HG03103 (cell line): ENCODE measurements around the gene NXNL2.

Experiments
- ATAC-seq: cut with Tn5 transposase; IDR thresholded peaks from one replicate; pipeline ENCODE4 v1.9.1; 2021; ENCODE audit warnings: low read depth; ENCODE audit not compliant: unreplicated experiment

NXNL2 gene

DNA sequence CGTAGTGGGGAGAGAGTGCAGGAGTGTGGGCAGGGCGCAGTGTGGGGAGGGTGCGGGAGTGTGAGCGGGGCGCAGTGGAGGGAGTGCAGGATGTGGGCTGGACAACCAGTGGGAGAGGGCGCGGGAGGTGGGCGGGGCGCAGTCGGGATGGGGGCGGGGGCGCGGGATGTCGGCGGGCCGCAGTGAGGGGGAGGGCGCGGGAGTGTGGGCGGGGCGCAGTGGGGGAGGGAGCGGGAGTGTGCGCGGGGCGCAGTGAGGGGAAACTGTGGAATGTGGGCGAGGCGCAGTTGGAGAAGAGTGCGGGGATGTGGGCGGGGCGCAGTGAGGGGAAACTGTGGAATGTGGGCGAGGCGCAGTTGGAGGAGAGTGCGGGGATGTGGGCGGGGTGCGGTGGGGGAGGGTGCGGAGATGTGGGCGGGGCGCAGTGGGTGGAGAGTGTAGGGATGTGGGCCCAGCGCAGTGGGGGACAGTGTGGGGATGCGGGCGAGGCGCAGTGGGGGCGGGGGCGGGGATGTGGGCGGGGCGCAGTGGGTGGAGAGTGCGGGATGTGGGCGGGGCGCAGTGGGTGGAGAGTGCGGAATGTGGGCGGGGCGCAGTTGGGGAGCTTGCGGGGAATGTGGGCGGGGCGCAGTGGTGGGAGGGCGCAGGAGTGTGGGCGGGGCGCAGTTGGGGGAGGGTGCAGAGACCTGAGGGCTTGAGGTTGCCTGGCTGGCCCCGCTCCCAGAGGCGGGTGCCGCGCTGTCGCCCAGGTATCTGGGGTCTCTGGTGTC, at the start of gene NXNL2:
Gene NXNL2, plus strand, starts transcription at position 723 of the 770 bp plus-strand sequence. CDS start 257 bp downstream, outside the sequence.
- ATAC-seq, result no peak

DNA sequence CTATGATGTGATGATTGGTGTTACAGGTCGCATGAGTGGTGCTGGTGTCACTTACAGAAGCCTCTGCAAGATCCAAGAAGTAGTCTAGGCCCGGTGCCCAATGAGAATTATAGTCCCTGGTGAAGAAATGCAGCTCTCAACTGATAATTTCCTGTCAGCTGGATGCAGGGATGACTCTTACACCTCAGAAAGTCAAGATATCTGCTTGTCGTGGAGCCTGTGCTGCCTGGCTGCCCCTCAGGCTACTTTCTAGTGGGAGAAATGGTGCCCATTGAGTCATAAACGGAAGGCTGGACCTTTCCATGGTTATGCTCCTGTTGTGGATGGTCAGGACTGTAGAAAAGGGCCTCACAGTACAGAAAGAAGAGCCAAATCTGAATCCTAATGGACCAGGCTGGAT, 46.8 kb upstream of the NXNL2 start:
- no peak for ATAC-seq

DNA sequence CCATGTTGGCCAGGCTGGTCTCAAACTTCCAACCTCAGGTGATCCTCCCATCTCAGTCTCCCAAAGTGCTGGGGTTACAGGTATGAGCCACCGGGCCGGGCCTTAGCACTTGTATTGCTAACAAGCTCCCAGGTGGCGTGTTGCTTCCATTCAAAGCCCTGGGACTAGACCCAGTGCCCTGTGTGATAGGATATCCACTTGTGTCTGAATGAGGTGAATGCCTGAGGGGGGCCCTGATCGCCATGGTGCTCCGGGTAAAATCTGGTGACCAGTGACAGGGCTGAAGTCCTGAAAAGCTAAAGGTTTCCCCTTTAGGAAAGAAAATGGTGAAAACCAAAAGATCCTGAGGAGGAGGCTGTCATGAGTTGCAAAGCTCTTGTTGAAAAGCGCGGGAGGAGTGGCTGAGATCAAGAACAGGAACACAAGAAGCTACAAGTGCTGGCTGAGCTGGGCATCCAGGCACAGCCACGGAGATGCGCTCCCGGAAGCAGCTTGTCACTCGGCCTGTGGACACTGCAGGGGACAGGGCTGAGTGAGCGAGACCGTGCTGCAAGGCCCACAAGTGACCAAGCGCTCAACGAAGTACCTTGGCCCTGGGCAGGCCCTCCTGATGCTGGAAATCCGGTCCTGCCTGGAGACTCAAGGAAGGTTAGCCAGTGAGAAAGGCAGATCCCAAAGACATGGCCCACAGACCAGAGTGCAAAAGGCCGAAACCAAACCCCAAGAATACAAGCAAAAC, 39.8 kb upstream of the NXNL2 start:
- ATAC-seq, result no peak

DNA sequence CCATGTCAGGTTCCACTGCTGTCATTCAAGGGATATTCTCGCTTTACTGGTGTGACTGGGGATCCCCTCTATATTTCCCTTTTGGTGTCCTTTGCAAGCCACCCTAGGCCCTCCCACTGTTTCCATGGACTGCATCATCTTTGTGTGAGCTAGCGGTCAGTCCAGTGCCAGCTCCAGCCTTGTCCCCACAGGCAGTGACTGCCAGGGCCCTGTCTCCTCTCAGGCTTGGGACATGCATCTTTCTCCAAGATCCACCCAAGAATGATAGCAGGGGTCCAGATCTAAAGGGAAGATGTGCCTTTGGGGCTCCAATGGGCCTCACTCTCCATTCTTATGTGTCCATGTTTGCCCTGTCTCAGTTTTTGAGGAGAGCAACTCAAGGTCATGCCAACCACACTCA, 37.8 kb upstream of the NXNL2 start:
- no peak for ATAC-seq

DNA sequence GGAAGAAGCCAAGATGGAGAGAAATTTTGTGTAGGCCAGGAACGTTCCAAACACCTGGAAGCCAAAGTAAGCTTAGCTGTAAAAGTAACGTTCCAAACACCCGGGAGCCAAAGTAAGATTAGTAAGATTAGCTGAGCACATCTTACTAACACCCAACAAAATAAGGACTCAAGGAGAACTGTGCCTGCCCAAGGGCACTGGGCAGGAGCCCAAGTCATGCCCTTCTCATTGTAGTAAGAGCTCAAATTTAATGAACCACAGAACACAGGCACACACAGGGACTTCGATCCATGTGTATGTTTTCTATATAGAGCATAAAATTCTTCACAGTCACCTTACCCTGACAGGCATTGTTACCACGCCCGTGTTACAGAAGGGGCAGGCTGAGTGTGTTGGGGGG, 36.1 kb upstream of the NXNL2 start:
- no peak for ATAC-seq

DNA sequence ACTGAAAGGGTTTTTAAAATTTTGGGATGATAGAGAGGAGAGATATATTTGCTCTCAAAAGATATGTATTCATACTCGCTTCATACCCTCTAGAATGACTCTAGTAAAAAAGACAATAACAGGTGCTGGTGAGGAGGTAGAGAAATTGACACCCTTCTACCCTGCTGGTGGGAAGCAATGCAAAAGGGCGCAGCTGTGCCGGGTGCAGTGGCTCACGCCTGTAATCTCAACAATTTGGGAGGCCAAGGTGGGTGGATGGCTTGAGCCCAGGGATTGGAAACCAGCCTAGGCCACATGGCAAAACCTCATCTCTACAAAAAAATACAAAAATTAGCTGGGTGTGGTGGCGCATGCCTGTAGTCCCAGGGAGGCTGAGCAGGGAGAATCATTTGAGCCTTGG, 33.9 kb upstream of the NXNL2 start:
- ATAC-seq, result no peak

DNA sequence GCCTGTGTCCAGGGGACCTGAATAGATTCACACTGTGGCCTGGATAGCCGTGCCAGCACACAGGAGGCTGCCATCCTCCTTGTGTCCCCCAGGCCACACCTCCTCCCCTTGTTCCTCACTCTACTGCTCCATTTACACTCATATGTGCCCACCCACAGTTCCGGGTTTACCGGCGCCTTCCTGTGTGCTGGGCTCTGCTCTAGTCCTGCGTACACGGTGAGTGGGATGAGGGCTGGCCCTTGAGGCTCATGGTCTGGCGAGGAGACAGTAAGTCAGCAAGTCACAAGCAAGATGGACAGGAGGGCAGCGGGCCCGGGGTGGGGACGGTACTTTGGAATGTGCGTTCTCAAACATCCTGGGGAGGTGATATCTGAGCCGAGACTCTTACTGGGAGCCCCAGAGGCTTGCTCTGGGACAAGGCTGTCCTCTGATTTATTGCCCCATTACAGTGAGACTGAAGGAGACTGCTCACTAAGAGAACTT, 32.4 kb upstream of the NXNL2 start:
- ATAC-seq, result no peak

DNA sequence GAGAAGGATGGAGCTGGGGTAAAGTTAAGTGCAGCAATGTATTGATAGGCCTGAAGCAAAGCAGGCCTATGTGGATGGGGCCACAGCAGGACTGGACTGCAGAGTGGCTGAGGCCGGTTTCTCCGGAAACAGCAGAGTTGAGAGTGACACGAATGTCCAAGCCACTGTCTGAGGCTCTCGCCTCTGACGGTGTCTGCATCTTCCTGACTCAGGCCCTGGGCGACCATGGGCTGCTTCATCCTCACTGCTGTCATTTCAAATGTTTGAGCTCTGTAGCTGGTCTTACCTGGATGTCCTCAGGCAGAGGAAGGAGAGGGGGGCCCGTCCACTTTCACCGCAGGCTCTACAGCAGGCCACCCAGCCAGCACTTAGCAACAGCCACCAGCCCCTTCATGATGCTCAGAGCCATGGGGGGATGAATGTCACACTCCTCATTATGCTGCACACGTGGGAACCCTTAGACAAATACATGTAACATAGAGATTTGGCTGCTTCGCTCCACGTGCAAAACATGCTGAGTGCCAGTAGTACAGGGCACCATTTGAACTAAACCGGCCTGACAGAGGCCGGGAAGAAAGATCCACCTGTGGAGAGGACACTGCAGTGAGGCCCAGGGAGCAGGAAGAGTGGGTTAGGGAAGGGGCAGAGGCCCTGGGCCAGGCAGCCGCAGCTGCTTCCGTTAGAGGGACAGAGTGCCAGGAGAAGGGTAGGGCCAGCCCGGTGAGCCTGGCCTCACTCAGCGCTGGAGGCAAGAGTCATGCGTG, 31.7 kb upstream of the NXNL2 start:
- no peak for ATAC-seq

DNA sequence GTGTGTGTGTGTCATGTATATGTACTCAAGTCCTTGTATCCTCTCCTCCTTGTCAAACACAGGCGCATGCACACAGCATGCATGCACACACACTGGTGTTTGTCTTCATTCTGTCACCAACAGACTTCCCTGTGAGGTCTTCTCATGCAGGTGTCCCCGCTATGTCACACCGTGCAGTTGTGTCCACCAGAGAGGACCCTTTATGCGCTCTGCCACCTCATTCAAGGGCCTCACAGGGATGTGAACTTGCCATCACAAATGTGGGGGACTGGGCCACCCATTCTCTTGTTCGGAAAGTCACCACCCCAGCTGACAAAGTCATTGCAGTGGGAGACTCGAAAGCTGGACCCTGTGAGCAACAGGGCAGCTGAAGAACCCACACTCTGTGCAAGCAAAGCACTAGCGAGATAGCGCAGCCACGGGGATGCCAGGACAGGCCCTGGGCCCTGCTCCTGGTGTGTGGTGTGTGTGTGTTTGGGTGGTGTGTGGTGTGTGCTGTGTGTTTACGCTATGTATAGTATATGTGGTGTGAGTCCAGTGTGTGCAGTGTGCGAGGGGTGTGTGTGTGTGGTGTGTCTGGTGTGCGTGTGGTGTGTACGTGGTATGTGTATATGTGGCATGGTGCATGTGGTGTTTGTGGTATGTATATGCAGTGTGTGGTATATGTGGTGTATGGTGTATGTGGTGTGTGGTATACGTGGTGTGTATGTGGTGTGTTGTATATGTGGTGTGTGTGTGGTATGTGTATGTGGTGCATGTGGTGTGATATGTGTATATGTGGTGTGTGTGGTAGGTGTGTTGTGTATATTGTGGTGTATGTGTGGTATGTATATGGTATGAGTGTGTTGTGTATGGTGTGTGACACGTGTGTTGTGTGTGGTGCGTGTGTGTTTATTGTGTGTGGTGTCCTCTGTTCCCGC, 30.9 kb upstream of the NXNL2 start:
- no peak for ATAC-seq

DNA sequence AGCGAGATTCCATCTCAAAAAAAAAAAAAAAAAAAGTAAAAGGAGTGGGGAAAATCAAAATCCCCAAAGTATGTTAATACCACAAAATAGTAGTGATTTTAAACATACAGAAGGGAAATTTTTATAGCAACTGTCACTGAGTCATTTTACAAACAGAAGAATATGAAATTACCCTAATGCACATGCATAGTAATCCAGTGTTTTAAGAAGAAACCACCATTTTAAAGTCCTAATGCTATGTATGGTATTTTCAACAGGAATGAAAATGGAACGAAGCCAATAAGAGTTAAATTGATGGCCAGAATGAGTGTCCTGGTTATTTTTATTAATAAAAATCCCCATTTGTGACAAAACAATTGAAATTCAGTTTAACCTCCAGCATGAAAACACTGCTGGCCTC, 26.7 kb upstream of the NXNL2 start:
- no peak for ATAC-seq

DNA sequence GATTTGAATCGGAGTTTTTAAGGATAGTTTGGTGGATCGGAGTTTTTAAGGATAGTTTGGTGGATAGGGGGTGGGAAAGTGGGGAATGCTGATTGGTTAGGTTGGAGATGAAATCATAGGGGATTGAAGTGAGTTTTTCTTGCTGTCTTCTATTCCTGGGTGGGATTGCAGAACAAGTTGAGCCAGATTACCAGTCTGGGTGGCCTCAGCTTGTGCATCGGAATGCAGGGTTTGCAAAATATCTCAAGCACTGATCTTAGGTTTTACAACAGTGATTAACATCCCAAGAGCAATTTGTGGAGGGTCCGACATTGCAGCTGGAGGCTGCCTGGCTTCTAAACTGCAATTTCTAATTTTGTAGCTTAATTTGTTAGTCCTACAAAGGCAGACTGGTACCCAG, 23.1 kb upstream of the NXNL2 start:
- no peak for ATAC-seq

DNA sequence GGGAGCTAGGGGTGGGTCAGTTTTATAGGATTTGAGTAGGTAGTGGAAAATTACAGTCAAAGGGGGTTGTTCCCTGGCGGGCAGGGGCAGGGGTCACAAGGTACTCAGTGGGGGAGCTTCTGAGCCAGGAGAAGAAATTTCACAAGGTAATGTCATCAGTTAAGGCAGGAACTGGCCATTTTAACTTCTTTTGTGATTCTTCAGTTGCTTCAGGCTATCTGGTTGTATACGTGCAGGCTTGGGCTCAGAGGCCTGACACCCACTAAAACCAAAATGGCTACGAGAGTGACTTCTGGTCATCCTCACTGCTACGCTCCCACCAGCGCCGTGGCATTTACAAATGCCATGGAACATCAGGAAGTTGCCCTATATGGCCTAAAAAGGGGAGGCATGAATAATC, 20.7 kb upstream of the NXNL2 start:
- no peak for ATAC-seq

DNA sequence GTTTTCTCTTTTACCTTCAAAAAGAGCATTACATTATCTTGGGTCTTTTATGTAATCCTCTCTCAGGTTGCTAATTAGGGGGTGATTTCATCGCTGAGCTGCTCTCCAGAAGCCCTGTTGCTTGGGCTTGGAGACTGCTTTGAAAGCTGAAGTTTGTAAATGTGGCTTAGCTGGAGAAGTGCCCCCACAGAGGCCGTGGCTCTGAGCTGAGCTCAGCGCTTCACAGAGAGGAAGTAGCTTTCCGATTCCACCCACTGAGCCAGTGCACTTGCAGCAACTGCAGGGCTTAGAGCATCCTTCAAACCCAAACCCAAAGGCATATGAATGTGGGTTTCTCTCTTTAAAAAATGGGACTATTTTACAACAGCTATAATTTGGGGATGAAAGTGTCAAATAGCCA, 13.7 kb upstream of the NXNL2 start:
- no peak for ATAC-seq

DNA sequence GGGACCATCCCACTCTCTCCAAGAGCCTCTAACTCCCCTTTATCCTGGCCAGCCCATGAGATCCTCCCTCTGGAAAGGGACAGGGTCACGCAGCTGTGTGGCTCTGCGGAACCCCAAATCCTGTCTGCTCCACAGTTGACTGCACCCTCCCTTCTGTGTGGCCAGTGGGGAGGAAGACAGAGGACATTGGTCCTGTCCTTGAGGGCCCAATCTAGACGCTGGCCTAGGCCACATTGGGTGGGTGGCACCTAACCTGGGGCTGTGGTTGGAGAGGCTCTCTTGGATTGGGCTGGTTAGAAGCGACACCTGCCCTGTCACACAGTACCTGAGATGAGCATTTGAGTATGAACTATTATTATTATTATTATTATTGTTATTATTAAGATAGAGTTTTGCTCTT, 12.6 kb upstream of the NXNL2 start:
- no peak for ATAC-seq

DNA sequence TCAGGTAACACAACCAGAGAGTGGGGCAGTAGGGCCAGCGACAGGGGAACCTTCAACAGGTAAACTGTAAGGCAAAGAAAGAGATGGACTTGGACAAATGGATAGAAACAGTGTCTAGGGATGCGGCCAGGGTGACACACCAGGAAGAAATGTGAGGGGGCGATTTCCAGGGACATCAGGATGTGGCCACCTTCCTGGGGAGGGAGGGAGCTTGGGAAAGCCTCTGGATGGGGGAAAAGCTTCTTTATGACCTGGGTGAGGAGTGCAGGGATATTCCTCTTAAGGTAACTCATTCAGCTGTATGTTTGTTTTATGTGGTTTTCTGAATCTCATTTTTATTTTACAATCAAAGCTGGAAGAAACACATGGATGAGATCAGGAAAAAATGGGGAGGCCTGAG, 11.9 kb upstream of the NXNL2 start:
- ATAC-seq, result no peak

DNA sequence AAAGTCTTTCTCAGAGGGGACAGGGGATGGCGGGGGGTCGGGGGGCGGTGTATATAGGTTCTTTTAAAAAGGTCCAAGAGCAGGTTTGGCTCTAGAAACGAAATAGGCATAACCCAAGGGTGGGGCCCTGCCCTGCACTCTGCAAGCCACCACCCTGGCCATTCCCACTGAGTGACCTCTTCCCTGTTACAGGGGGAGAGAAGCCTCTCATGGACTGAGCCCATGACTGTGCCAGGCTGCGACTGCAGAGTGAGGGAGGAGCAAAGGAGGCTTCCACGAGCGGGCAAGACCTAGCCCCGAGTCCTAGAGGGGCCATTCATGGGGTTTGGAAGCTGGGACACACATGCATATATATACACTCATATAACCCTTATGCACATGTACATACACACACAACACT, 10.1 kb upstream of the NXNL2 start:
- ATAC-seq, result no peak

DNA sequence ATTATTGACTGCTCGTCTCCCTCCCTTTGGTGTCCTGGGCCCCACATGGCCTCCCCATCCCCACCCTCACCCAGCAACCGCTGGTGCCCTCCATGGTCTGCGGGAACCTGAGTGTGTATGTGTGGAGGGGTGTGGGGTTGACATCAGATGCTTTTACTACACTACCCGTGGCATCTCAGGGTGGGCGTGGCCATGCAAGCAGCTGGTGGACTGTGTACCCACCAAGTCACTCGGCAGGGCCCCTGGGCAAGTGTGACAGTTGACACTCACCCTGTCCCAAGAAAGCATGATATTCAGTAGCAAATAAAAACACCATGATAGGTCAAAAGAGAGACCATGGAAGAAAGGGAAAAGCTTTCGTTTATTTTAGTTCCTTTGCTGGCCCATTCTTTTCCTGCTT, 7.4 kb upstream of the NXNL2 start:
- no peak for ATAC-seq

DNA sequence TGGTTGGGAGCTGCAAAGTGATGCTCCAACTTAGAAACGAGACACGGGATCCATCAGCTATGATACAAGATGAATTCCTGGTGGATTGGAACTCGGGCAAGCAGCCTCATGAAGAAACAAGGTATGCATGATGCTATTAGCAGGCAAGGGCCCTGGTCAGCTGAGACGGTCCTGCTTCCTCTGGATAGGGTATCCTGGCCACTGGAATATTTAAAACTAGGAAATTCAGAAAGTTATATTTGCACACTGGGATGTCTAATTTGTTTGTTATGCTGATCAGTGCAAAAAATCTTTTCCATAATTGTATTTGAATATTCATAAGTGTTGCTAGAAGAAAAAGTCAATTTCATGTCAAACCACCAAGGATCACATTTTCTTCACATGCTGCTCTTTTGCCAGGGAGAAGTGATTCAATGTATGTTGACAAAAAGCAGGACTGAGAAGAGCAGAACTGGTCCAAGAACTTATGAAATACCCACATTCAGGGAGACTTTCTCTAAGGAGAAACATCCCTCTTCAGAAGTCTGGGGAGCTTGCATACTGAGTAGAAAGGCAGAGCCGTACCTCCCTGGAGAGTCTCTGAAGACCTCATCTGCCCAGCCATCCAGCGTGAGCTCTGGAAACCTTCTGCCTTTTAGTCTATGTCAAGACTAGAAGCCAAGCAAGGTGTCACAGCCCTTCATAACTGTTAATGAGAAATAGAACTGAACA, 6.7 kb upstream of the NXNL2 start:
- ATAC-seq, result no peak

DNA sequence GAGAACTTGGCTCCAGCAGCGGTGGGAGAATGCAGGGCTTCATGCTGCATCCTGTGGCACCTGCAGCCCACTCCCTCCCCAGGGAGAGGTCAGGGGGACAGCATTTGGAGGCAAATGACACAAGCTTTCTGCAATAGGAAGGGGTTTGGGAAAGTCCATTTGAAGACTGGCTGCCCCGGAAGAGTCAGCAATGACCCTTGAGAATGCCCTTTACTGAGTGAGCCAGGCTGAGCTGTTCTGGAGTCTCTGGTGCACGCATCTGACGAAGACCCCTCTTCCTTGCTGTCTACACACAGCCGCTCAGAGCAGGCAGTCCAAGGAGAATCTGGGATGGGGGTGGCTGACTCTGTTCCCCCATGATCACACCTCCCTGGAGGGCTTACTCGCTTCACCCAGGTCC, 5.5 kb upstream of the NXNL2 start:
- ATAC-seq, result no peak

DNA sequence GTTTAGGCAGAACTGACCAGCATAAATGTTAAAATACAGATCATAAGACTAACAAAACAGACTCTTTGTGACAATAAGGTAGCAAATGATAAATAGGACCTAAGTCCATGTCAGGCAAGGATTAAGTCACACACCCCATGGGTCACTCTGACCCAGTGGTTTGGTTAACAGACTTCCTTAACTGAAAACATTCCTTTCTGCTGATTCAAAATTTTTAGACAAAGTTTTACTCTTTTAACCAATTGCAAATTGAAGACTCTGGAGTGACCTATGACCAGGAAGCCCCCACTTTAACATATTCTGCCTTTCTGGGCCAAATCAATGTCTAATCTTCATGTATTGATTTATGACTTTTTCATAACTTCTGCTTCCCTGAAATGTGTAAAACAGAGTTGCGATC, 4.9 kb upstream of the NXNL2 start:
- ATAC-seq, result no peak
